GM19468 (cell line): ENCODE measurements around the gene EML2.
"Not testable (repeated sequence)": the region's sequence is repeated elsewhere in the genome, so short reads cannot be mapped to it uniquely, and the experiment has no call there.

ENCODE experiments used
- ATAC-seq: cut with Tn5 transposase; IDR thresholded peaks from one replicate; pipeline ENCODE4 v1.9.1; 2021; ENCODE audit warnings: mild to moderate bottlenecking, moderate library complexity, moderate number of reproducible peaks; ENCODE audit not compliant: unreplicated experiment; ENCODE audit errors: extremely low read depth

EML2 gene

GRCh38 chr19:45621976-45622503, 17.2 kb downstream of the EML2 start:
- no peak for ATAC-seq

DNA sequence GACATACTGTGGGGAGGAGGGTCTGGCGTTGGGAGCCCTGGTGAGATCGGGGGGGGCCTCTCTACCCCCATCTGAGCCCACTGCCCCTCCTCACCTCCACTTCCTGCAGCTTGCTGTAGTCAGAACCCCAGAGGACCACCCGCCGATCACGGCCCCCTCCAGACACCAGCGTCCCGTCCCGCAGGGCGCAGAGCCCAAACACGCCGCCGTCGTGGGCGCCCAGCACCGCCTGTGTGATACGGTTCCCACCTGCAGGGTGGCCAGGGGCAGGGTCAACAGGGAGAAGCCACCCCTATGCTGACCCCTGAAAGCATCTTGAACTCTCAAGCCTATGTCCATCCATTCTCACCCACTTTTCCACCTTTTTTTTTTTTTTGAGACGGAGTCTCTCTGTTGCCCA, 17.8 kb downstream of the EML2 start:
- ATAC-seq: no peak

- ATAC-seq: no peak
Observed at GRCh38 chr19:45616704-45617017, 22.5 kb downstream of the EML2 start.

- ATAC-seq: no peak
Observed at GRCh38 chr19:45615795-45616703, 23.1 kb downstream of the EML2 start.

- not testable (repeated sequence) for ATAC-seq
Observed at GRCh38 chr19:45615056-45615455, 24.1 kb downstream of the EML2 start.

GRCh38 chr19:45613926-45614725, 25.1 kb downstream of the EML2 start:
- no peak for ATAC-seq

GRCh38 chr19:45608948-45609347, 30.2 kb downstream of the EML2 start:
- no peak for ATAC-seq

DNA sequence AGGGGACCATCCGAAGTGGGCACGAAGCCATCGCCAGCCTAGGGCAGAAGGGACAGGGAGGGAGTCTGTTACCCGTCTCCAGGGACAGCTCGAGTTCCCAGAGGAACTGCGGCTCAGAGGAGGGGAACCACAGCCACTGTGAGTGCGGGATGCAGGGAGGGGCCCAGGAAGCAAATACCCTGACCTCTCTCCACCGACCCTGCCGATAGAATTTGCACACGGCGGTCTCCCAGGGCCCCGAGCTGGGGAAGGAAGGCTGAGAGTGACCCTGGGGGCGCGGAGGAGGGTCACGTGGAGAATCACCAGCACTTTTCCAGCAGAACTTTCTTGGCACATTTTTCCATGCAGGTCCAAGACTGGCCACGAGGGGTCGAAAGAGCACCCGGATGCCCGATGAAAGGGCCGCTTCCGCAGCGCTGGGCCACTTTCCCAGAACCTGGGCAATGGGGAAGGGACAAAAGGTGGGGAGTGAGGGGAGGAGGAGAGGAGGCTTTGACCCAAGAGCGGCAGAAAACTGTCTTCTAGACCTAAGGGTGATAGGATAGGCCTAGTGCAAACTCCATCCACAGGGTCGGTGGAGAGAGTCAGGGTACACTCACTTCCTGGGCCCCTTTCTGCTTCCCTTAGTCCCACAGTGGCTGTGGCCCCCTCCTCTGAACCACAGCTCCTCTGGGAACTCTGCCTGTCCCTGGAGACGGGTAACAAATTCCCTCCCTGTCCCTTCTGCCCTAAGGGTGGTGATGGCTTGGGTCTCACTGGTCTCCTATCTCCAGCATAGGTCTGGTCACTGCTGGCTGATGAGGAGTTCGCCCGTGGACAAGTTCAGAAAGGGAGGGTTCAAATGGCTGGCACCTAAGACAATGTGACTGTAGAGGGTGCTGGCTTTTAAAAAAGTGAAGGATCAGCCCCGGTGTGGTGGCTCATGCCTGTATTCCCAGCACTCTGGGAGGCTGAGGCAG, 31.8 kb downstream of the EML2 start:
- ATAC-seq: no peak

DNA sequence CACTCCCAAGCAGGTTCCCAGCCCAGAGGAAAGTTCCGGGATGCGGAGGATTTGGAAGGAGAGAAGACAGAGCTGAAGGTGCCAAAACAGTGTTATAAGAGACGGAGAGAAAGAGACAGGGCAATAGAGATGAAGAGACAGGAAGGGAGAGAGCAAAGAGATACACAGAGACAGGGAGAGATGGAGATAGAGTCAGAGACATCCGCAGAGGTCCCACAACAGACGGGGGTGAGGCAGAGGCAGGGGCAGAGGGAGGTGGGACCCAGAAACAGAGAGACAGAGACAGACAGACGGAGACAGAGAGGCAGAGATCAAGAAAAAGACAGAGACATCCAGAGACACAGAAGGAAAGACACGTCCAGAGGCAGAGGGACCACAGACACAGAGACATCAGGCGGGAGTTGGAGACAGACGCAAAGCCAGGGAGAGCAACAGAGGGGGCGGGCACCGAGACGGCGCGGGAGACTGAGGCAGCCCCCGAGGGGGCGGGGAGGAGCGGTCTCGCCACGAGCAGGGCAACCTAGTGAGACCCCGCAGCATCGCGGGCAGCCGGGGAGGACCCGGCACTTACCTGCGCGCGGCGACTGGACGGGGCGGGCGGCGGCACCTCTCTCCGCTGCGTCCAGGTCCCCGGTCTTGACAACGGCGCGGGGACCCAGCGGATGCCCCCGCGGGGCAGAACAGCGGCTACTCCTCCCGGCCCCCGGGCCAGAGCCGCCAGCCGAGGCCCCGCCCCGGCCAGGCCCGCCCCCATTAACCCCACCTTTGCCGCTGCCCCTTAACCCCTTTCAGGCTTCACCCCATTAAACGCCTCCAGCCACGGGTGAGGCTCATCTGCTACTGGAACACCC, 37.4 kb downstream of the EML2 start, which contains the start of gene GPR4:
GPR4 (minus strand) TSS at position 689 of the 851 bp plus-strand sequence. CDS start 10,346 bp downstream, outside the sequence.
- no peak for ATAC-seq

GRCh38 chr19:45601115-45601514, 38.1 kb downstream of the EML2 start:
- no peak for ATAC-seq

GRCh38 chr19:45600340-45600885, 38.8 kb downstream of the EML2 start:
- ATAC-seq: no peak

DNA sequence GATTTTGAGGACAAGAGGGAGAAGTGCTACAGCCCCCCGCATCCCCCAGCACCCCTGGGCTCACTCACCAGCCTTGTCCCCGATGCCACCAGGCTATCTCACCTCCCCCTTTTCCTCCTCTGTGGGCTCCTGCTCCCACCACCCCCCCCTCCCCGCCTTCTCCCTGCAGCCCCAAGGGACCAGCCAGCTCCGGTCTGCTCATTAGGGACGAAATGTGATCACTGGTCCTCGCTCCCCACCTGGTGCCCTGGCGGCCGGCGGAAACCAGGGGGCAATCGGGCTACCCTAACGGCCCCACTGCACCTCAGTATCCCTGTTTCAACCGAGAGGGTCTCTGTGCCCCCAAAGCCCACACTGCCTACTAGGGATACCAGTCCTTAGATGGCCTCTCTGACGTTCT, 39.9 kb downstream of the EML2 start:
- no peak for ATAC-seq

DNA sequence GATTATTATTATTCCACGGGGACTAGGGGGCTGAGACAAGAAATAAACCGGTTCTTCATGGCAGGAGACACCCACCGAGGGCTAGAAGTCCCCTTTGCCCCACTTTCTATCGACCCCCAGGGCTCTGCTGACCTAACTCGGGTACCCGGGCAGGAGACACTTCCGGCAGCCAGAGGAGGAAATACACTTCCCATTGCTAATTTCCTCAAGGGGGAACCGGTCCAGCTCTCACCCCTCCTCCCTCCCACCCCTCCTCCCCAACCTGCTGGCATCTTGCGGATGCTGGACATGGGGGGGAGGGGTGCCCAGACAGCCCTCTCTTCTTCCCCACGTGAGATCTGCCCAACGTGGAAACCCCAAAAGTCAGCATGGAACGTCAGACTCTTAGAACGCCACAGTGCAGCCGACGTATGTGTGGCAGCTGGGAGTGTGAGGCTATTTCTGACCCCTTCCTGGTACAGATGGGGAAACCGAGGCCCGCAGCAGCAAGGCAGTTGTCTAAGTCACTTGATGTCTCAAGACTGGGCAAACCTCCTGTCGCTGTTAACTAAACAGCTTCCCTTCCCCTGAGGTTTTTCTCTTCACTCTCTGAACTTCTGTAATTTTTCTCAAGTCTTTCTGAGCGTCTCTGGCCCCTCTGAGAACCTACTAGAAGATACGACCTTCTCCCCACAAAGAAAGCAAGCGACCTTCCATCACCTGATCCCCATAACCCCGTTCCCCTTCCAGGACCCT, 40.8 kb downstream of the EML2 start:
- ATAC-seq: no peak

GRCh38 chr19:45597425-45598111, 41.6 kb downstream of the EML2 start:
- ATAC-seq: no peak

GRCh38 chr19:45595814-45596213, 43.4 kb downstream of the EML2 start:
- ATAC-seq: no peak

DNA sequence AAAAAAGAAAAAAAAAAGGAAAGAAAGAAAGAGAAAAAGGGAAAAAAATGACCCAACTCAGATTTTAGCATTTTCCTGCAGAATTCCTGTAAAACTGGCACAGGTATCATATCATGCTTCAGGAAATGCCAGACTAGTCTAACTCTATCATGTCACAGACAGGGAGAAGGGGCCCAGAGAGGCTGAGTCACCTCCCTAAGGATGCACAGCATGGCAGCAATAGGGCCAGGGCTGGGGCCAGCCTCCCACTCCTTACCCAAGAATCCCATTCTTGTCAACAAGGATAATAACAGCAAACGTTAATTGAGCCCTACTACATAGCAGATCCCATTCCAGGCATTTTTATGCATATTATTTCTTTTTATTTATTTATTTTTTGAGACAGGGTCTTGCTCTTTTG, 45.7 kb downstream of the EML2 start:
- ATAC-seq: no peak

DNA sequence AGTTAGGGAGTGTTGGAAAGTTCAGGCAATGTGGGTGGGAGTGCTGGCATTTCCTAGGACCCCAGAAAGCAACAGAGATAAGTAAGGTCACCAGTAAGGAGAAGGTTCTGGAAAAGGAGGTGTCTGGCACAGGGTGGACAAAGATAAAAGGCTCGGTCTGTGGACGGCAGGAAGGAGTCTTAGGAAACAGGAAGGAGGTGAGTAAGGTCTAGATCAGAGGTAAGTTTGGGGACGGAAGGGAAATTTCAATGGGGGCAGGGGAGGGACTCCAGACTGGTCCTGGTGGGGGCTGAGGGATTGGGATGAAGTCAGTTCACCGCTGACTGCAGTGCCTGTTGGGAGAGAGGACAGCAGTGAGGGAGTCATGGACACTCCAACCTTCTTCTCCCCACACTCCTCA, 46.8 kb downstream of the EML2 start:
- ATAC-seq: no peak

DNA sequence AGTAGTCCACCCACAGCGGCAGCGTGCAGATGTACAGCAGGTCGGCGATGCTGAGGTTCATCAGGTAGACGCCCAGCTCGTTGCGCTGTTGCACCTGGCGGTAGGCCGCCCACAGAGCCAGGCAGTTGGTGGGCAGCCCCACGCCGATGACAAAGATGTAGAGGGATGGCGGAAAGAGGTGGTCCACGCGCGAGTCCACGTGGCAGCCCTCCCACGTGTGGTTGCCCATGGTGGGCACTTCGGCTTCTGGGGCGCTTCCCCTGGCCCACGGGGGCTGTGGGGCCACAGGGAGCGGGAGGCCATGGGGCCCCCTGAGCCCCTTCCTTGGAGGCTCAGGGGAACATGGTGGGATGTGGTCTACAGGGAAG, 47.6 kb downstream of the EML2 start:
- no peak for ATAC-seq
